T-cell (primary cell): ENCODE measurements around the gene OR6C3. TPM values are rescaled to one million over a fixed set of nuclear protein-coding genes. Genes with fewer than 3 reads are reported as not detected.
"Not testable (repeated sequence)": the region's sequence is repeated elsewhere in the genome, so short reads cannot be mapped to it uniquely, and the experiment has no call there.

Source experiments
- ATAC-seq, 4 experiments: fragments of 200-7000 bp in 3 of 4; fragments of 150-1000 bp in 1 of 4; cut with Tn5 transposase; replicated peaks in 1 of 4; 1 replicate in 3 of 4; 2 replicates in 1 of 4; pipeline ENCODE4 v1.10.0; 2021; ENCODE audit warnings: moderate library complexity in 3 of 4, mild to moderate bottlenecking in 2 of 4, moderate number of reproducible peaks in 1 of 4
- CTCF ChIA-PET, 2 donors: fragments of 300-600 bp; sonication (Branson Sonifier 250); formaldehyde crosslinking; loops; one replicate each; lab custom pipeline; 2022; ENCODE audit warnings: antibody characterized with exemption in 2 of 2; lab: Charles Lee
- POLR2A ChIA-PET, 2 donors: fragments of 300-600 bp; sonication (Branson Sonifier 250); formaldehyde crosslinking; loops; one replicate each; lab custom pipeline; 2022; ENCODE audit warnings: antibody characterized with exemption in 2 of 2; lab: Charles Lee
- DNase-seq, 35 experiments: peaks; one replicate each; pipeline versions ENCODE4 v3.0.0 to v3.0.0-alpha.2; 2013 to 2023
- H3K27ac ChIP-seq: one replicate; pipeline ENCODE4 v1.5.1; 2013; ENCODE audit warnings: low read length
- H3K27me3 ChIP-seq, 2 experiments: replicated peaks in 1 of 2; 1 replicate in 1 of 2; 2 replicates in 1 of 2; pipeline versions ENCODE4 v1.6.1 to v1.7.0; 2013; ENCODE audit warnings: low read length in 1 of 2, mixed read lengths in 1 of 2; ENCODE audit not compliant: control insufficient read depth in 2 of 2, insufficient read depth in 2 of 2; ENCODE audit errors: extremely low read depth in 1 of 2
- H3K36me3 ChIP-seq, 2 donors: 1 replicate in 1 of 2; 2 replicates in 1 of 2; pipeline versions ENCODE4 v1.6.1 to v1.7.0; 2013; ENCODE audit warnings: low read length in 1 of 2; ENCODE audit not compliant: control insufficient read depth in 2 of 2, insufficient read depth in 1 of 2; ENCODE audit errors: extremely low read depth in 1 of 2
- H3K4me1 ChIP-seq, 2 experiments: 1 replicate in 1 of 2; 2 replicates in 1 of 2; pipeline versions ENCODE4 v1.6.1 to v1.7.0; 2013; ENCODE audit warnings: low read length in 2 of 2, mixed read lengths in 1 of 2; ENCODE audit not compliant: insufficient read depth in 2 of 2, control insufficient read depth in 1 of 2; ENCODE audit errors: extremely low read depth in 1 of 2
- H3K4me3 ChIP-seq, 2 donors: 1 replicate in 1 of 2; 2 replicates in 1 of 2; pipeline versions ENCODE4 v1.5.1 to v1.7.0; 2013; ENCODE audit warnings: mild to moderate bottlenecking in 2 of 2, low read length in 1 of 2, moderate library complexity in 1 of 2; ENCODE audit not compliant: control insufficient read depth in 1 of 2; ENCODE audit errors: extremely low read depth in 1 of 2
- H3K9me3 ChIP-seq: 2 replicates; pipeline ENCODE4 v1.7.0; 2013
- H3K27ac Mint-ChIP-seq, 2 donors: one replicate each; pipeline ENCODE4 v1.8.0; 2020 to 2021; ENCODE audit warnings: mild to moderate bottlenecking in 2 of 2, mixed read lengths in 2 of 2
- H3K27me3 Mint-ChIP-seq, 2 donors: one replicate each; pipeline ENCODE4 v1.8.0; 2021 to 2022; ENCODE audit warnings: mixed read lengths in 2 of 2
- H3K36me3 Mint-ChIP-seq: one replicate; pipeline ENCODE4 v1.8.0; 2021; ENCODE audit warnings: mixed read lengths
- H3K4me1 Mint-ChIP-seq, 3 donors: one replicate each; pipeline ENCODE4 v1.8.0; 2020 to 2022; ENCODE audit warnings: mixed read lengths in 3 of 3, mild to moderate bottlenecking in 1 of 3
- H3K4me3 Mint-ChIP-seq, 3 donors: one replicate each; pipeline ENCODE4 v1.8.0; 2020 to 2022; ENCODE audit warnings: mild to moderate bottlenecking in 3 of 3, mixed read lengths in 3 of 3, moderate library complexity in 3 of 3
- H3K9me3 Mint-ChIP-seq, 3 donors: one replicate each; pipeline ENCODE4 v1.8.0; 2020 to 2022; ENCODE audit warnings: mixed read lengths in 3 of 3
- WGBS: methylation state at CpG from one replicate; pipeline ENCODE4 v1.1.5; 2013; ENCODE audit warnings: missing lambda C conversion rate; ENCODE audit not compliant: insufficient coverage; 5-methylcytosine and 5-hydroxymethylcytosine counted together
- total RNA-seq, 35 experiments: library from RNA in 6 of 35; stranded (reverse) in 6 of 35; fragments of 120-200 nt in 1 of 35; gene quantifications; one replicate each; pipeline versions ENCODE4 v1.2.1 to v1.2.4 and lab custom pipeline; 2013 to 2026

OR6C3 gene
- total RNA-seq, 5 donors from 2014 or later (not counting 1 experiment from before 2014, with no cell fraction given), result not detected

- CTCF ChIA-PET, H3K27ac ChIP-seq, H3K4me1 ChIP-seq, H3K27ac Mint-ChIP-seq, POLR2A ChIA-PET, H3K36me3 ChIP-seq, H3K36me3 Mint-ChIP-seq, H3K4me3 ChIP-seq, H3K4me3 Mint-ChIP-seq, H3K9me3 ChIP-seq, H3K27me3 ChIP-seq, ATAC-seq, H3K9me3 Mint-ChIP-seq, DNase-seq, H3K4me1 Mint-ChIP-seq: not testable (repeated sequence)
- 74% methylated on average over 2 of the region's 6 CpGs for WGBS
- H3K27me3 Mint-ChIP-seq, result peaks cover 7 to 10% of the 10 kb centered on the region in 2 donors
These were observed 4.7 kb upstream of the OR6C3 start for GRCh38 chr12:55325801-55326200.

- H3K27me3 Mint-ChIP-seq, result peaks cover 21 to 38% of the 10 kb centered on the region in 2 donors
- CTCF ChIA-PET, result no interaction called here
These were observed 5.5 kb downstream of the OR6C3 start for GRCh38 chr12:55336002-55336401.

GRCh38 chr12:55355338-55355737, 24.8 kb downstream of the OR6C3 start:
- DNase-seq, H3K4me1 Mint-ChIP-seq, H3K4me3 ChIP-seq, H3K4me1 ChIP-seq, H3K9me3 ChIP-seq, H3K27ac Mint-ChIP-seq, H3K27ac ChIP-seq, H3K36me3 Mint-ChIP-seq, H3K36me3 ChIP-seq, CTCF ChIA-PET, ATAC-seq, H3K4me3 Mint-ChIP-seq: not testable (repeated sequence)
- H3K27me3 ChIP-seq, result peaks cover 0 to 14% of the 10 kb centered on the region in 2 experiments
- H3K9me3 Mint-ChIP-seq, result peaks cover 0 to 14% (median 3%) of the 10 kb centered on the region in 3 donors
- WGBS, result 71% methylated on average over 4 of the region's 4 CpGs
- POLR2A ChIA-PET, result interaction anchor here in 1 of 2 donors (0.5 kb wide), 1 partner anchor 605 kb away, joined by 7 read pairs; no protein-coding TSS in a partner anchor
- peaks cover 35 to 36% of the 10 kb centered on the region in 2 donors for H3K27me3 Mint-ChIP-seq

More at GRCh38 chr12:55336002-55336401, 5.5 kb downstream of the OR6C3 start:
- WGBS, result 90% methylated on average over 6 of the region's 10 CpGs
- Histone ChIP-seq H3K4me1 (no peaks in the 10 kb centered on the region), H3K36me3 (no peaks in the 10 kb centered on the region), H3K27ac (no peak overlapping the region), H3K27me3 (peaks cover 0 to 4% of the 10 kb centered on the region in 2 experiments), H3K4me3 (no peak overlapping the region), H3K9me3 (no peaks in the 10 kb centered on the region)
- no peak overlapping the region for H3K27ac Mint-ChIP-seq
- POLR2A ChIA-PET, result no interaction called here
- no peak overlapping the region for H3K4me3 Mint-ChIP-seq
- no peaks in the 10 kb centered on the region for H3K9me3 Mint-ChIP-seq
- no peaks in the 10 kb centered on the region for H3K4me1 Mint-ChIP-seq
- ATAC-seq, result no peak
- DNase-seq, result no peak
- no peaks in the 10 kb centered on the region for H3K36me3 Mint-ChIP-seq

GRCh38 chr12:55362675-55363074, 32.1 kb downstream of the OR6C3 start, which contains the start of gene OR6C75:
OR6C75 (plus strand) TSS chr12:55362975; CDS start chr12:55365111, 2,136 bp downstream.
- H3K27me3 Mint-ChIP-seq, result peaks cover 29 to 39% of the 10 kb centered on the region in 2 donors
- no peaks in the 10 kb centered on the region for H3K36me3 Mint-ChIP-seq
- H3K27ac Mint-ChIP-seq, result no peak within 1 kb of the TSS
- Histone ChIP-seq H3K27me3 (peaks cover 0 to 4% of the 10 kb centered on the region in 2 experiments), H3K36me3 (no peaks in the 10 kb centered on the region), H3K4me3 (no peak within 1 kb of the TSS), H3K27ac (no peak within 1 kb of the TSS), H3K9me3 (no peaks in the 10 kb centered on the region), H3K4me1 (no peaks in the 10 kb centered on the region)
- no peak within 1 kb of the TSS for H3K4me3 Mint-ChIP-seq
- peaks cover 0 to 4% (median 0%) of the 10 kb centered on the region in 3 donors for H3K9me3 Mint-ChIP-seq
- ATAC-seq (no peak), DNase-seq (no peak)
- CTCF ChIA-PET, result no interaction called here
- POLR2A ChIA-PET, result no interaction called here
- no peaks in the 10 kb centered on the region for H3K4me1 Mint-ChIP-seq
- WGBS, result no CpG with 5 or more reads among the region's 4 CpGs

GRCh38 chr12:55365086-55365485, 34.5 kb downstream of the OR6C3 start:
- ATAC-seq, result no peak
- no peaks in the 10 kb centered on the region for H3K4me1 Mint-ChIP-seq
- no CpG with 5 or more reads among the region's 3 CpGs for WGBS

GRCh38 chr12:55372521-55372920, 42.0 kb downstream of the OR6C3 start:
- WGBS, result no CpG with 5 or more reads among the region's 4 CpGs
- Mint-ChIP-seq H3K27me3 (peaks cover 13 to 15% of the 10 kb centered on the region in 2 donors), H3K36me3 (no peaks in the 10 kb centered on the region), H3K4me1 (no peaks in the 10 kb centered on the region), H3K27ac (no peak overlapping the region), H3K4me3 (no peak overlapping the region), H3K9me3 (no peaks in the 10 kb centered on the region)
- ATAC-seq (no peak), DNase-seq (no peak)
- Histone ChIP-seq H3K27me3 (peaks cover 2 to 7% of the 10 kb centered on the region in 2 experiments), H3K9me3 (no peaks in the 10 kb centered on the region), H3K36me3 (no peaks in the 10 kb centered on the region), H3K27ac (no peak overlapping the region), H3K4me1 (no peaks in the 10 kb centered on the region), H3K4me3 (no peak overlapping the region)
- ChIA-PET CTCF (no interaction called here), POLR2A (no interaction called here)

More at GRCh38 chr12:55365086-55365485, 34.5 kb downstream of the OR6C3 start:
- peaks cover 22 to 24% of the 10 kb centered on the region in 2 donors for H3K27me3 Mint-ChIP-seq
- ChIA-PET POLR2A (no interaction called here), CTCF (no interaction called here)
- Histone ChIP-seq H3K4me3 (no peak overlapping the region), H3K4me1 (no peaks in the 10 kb centered on the region), H3K27me3 (peaks cover 0 to 9% of the 10 kb centered on the region in 2 experiments), H3K27ac (no peak overlapping the region), H3K9me3 (no peaks in the 10 kb centered on the region), H3K36me3 (no peaks in the 10 kb centered on the region)
- no peak overlapping the region for H3K27ac Mint-ChIP-seq
- H3K4me3 Mint-ChIP-seq, result no peak overlapping the region
- DNase-seq, result no peak
- no peaks in the 10 kb centered on the region for H3K9me3 Mint-ChIP-seq
- H3K36me3 Mint-ChIP-seq, result no peaks in the 10 kb centered on the region
